HEK293 (cell line): Measurements from ENCODE around the gene RBCK1.

ENCODE experiments used
- GLI4 ChIP-seq: fragments of 450-650 bp; formaldehyde crosslinking; IDR thresholded peaks from 2 replicates; pipeline ENCODE4 v1.5.1; 2016; ENCODE audit warnings: missing biosample characterization, missing genetic modification characterization
- KLF1 ChIP-seq: fragments of 450-650 bp; formaldehyde crosslinking; IDR thresholded peaks from 2 replicates; pipeline ENCODE4 v1.5.1; 2016; ENCODE audit warnings: missing biosample characterization, missing genetic modification characterization
- ZBTB48 ChIP-seq: fragments of 450-650 bp; formaldehyde crosslinking; IDR thresholded peaks from 2 replicates; pipeline ENCODE4 v1.5.1; 2016; ENCODE audit warnings: missing biosample characterization, missing genetic modification characterization
- ZBTB7A ChIP-seq: fragments of 450-650 bp; formaldehyde crosslinking; IDR thresholded peaks from 2 replicates; pipeline ENCODE4 v1.5.1; 2016; ENCODE audit warnings: low read depth, missing biosample characterization, missing genetic modification characterization
- ZNF146 ChIP-seq: fragments of 450-650 bp; formaldehyde crosslinking; IDR thresholded peaks from 2 replicates; pipeline ENCODE4 v1.5.1; 2016; ENCODE audit warnings: missing biosample characterization, missing genetic modification characterization
- ZNF501 ChIP-seq: fragments of 450-650 bp; formaldehyde crosslinking; IDR thresholded peaks from 2 replicates; pipeline ENCODE4 v1.5.1; 2016; ENCODE audit warnings: missing biosample characterization, missing genetic modification characterization
- ZNF544 ChIP-seq: fragments of 450-650 bp; formaldehyde crosslinking; IDR thresholded peaks from 2 replicates; pipeline ENCODE4 v1.5.0; 2017; ENCODE audit warnings: missing biosample characterization, missing genetic modification characterization
- ZNF76 ChIP-seq: fragments of 450-650 bp; formaldehyde crosslinking; IDR thresholded peaks from 2 replicates; pipeline ENCODE4; 2016; ENCODE audit warnings: low read depth, missing biosample characterization, missing genetic modification characterization, borderline replicate concordance
- TF ChIP-seq, protein P1 (sequence below): fragments of 450-650 bp; formaldehyde crosslinking; conservative IDR thresholded peaks from 2 replicates; pipeline ENCODE4 v1.5.1; 2016; ENCODE audit warnings: low read depth, missing biosample characterization, missing genetic modification characterization
- TF ChIP-seq, protein P2 (sequence below): fragments of 450-650 bp; formaldehyde crosslinking; IDR thresholded peaks from 2 replicates; pipeline ENCODE4 v1.5.1; 2016; ENCODE audit warnings: missing biosample characterization, missing genetic modification characterization
- TF ChIP-seq, protein P3 (sequence below): fragments of 450-650 bp; formaldehyde crosslinking; IDR thresholded peaks from 2 replicates; pipeline ENCODE4 v1.5.1; 2016; ENCODE audit warnings: missing biosample characterization, missing genetic modification characterization
- TF ChIP-seq, protein P4 (sequence below): fragments of 450-650 bp; formaldehyde crosslinking; IDR thresholded peaks from 2 replicates; pipeline ENCODE4 v1.5.1; 2016; ENCODE audit warnings: missing biosample characterization, missing genetic modification characterization

DNA sequence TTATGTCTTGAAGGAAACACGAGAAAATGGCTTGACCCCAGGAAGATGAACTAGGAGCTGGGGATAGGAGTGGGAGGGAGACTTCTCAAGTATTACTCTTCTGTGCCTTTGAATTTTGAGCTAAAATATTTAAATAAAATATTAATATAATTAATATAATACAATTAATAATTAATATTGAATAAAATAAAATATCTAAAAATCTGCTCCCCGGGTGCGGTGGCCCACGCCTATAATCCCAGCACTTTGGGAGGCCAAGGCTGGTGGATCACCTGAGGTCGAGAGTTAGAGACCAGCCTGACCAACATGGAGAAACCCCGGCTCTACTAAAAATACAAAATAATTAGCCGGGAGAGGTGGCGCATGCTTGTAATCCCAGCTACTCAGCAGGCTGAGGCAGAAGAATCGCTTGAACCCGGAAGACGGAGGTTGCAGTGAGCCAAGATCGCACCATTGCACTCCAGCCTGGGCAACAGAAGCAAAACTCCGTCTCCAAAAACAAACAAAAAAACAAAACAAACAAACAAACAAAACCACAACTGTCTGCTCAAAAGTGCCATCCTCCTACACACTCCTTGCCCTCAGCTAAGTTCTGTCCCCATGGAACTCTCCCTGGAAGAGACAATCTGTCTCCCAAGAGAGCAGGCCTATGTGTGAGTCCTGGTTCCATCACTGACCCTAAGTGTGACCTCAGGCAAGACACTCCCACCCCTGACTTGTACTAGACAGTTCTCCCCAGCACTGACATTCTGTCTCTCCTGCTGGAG is 41.2 kb upstream of the RBCK1 start:
- TF ChIP-seq, protein P1, sequence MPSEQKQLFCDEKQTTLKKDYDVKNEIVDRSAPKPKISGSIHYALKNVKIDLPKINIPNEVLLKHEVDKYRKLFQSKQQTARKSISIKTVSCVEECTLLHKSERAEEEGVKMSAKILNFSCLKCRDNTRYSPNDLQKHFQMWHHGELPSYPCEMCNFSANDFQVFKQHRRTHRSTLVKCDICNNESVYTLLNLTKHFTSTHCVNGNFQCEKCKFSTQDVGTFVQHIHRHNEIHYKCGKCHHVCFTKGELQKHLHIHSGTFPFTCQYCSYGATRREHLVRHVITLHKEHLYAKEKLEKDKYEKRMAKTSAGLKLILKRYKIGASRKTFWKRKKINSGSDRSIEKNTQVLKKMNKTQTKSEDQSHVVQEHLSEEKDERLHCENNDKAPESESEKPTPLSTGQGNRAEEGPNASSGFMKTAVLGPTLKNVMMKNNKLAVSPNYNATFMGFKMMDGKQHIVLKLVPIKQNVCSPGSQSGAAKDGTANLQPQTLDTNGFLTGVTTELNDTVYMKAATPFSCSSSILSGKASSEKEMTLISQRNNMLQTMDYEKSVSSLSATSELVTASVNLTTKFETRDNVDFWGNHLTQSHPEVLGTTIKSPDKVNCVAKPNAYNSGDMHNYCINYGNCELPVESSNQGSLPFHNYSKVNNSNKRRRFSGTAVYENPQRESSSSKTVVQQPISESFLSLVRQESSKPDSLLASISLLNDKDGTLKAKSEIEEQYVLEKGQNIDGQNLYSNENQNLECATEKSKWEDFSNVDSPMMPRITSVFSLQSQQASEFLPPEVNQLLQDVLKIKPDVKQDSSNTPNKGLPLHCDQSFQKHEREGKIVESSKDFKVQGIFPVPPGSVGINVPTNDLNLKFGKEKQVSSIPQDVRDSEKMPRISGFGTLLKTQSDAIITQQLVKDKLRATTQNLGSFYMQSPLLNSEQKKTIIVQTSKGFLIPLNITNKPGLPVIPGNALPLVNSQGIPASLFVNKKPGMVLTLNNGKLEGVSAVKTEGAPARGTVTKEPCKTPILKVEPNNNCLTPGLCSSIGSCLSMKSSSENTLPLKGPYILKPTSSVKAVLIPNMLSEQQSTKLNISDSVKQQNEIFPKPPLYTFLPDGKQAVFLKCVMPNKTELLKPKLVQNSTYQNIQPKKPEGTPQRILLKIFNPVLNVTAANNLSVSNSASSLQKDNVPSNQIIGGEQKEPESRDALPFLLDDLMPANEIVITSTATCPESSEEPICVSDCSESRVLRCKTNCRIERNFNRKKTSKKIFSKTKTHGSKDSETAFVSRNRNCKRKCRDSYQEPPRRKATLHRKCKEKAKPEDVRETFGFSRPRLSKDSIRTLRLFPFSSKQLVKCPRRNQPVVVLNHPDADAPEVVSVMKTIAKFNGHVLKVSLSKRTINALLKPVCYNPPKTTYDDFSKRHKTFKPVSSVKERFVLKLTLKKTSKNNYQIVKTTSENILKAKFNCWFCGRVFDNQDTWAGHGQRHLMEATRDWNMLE (tag by site-specific recombination) = no peak
- TF ChIP-seq ZNF544 (tag by site-specific recombination) = no peak
- TF ChIP-seq, protein P2, sequence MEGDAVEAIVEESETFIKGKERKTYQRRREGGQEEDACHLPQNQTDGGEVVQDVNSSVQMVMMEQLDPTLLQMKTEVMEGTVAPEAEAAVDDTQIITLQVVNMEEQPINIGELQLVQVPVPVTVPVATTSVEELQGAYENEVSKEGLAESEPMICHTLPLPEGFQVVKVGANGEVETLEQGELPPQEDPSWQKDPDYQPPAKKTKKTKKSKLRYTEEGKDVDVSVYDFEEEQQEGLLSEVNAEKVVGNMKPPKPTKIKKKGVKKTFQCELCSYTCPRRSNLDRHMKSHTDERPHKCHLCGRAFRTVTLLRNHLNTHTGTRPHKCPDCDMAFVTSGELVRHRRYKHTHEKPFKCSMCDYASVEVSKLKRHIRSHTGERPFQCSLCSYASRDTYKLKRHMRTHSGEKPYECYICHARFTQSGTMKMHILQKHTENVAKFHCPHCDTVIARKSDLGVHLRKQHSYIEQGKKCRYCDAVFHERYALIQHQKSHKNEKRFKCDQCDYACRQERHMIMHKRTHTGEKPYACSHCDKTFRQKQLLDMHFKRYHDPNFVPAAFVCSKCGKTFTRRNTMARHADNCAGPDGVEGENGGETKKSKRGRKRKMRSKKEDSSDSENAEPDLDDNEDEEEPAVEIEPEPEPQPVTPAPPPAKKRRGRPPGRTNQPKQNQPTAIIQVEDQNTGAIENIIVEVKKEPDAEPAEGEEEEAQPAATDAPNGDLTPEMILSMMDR (tag by site-specific recombination) = no peak
- no peak for TF ChIP-seq ZBTB7A (tag by site-specific recombination)
- TF ChIP-seq, protein P3, sequence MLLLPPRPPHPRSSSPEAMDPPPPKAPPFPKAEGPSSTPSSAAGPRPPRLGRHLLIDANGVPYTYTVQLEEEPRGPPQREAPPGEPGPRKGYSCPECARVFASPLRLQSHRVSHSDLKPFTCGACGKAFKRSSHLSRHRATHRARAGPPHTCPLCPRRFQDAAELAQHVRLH = no peak
- no peak for TF ChIP-seq ZNF76
- TF ChIP-seq, protein P4, sequence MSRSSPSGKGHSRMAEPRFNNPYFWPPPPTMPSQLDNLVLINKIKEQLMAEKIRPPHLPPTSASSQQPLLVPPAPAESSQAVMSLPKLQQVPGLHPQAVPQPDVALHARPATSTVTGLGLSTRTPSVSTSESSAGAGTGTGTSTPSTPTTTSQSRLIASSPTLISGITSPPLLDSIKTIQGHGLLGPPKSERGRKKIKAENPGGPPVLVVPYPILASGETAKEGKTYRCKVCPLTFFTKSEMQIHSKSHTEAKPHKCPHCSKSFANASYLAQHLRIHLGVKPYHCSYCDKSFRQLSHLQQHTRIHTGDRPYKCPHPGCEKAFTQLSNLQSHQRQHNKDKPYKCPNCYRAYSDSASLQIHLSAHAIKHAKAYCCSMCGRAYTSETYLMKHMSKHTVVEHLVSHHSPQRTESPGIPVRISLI (tag by site-specific recombination) = no peak
- no peak for TF ChIP-seq ZBTB48
- TF ChIP-seq KLF1 (tag by site-specific recombination) = no peak
- TF ChIP-seq GLI4 (tag by site-specific recombination) = no peak
- no peak for TF ChIP-seq ZNF146 (tag by site-specific recombination)
- TF ChIP-seq ZNF501 (tag by site-specific recombination) = no peak
